K562 (cell line): Measurements from ENCODE around the gene SRP54.

Source experiments
- CBX3 ChIP-seq, 2 experiments: IDR thresholded peaks; 1 replicate in 1 of 2; 2 replicates in 1 of 2; pipeline ENCODE4 v1.6.1; 2012; ENCODE audit warnings: inconsistent platforms in 2 of 2, low read length in 2 of 2, borderline replicate concordance in 1 of 2, control low read depth in 1 of 2
- CHD2 ChIP-seq: IDR thresholded peaks from 2 replicates; pipeline ENCODE4 v1.6.1; 2011; ENCODE audit warnings: low read depth, low read length
- EZH2 ChIP-seq: IDR thresholded peaks from 2 replicates; pipeline ENCODE4 v1.6.1; 2012; ENCODE audit warnings: low read depth, mild to moderate bottlenecking, inconsistent platforms, low read length, borderline replicate concordance
- FOXO4 ChIP-seq: fragments of 450-650 bp; formaldehyde crosslinking; IDR thresholded peaks from 2 replicates; pipeline ENCODE4 v1.4.0; 2020; ENCODE audit warnings: mild to moderate bottlenecking, moderate library complexity
- MEF2A ChIP-seq: IDR thresholded peaks from 2 replicates; pipeline ENCODE4 v1.6.1; 2011; ENCODE audit warnings: low read depth, mild to moderate bottlenecking, low read length, moderate library complexity; ENCODE audit not compliant: control insufficient read depth
- NRF1 ChIP-seq, 2 experiments: fragments of 450-650 bp; IDR thresholded peaks in 1 of 2; conservative IDR thresholded peaks in 1 of 2; 2 replicates each; pipeline ENCODE4 v1.6.1; 2014; ENCODE audit warnings: mild to moderate bottlenecking in 2 of 2
- POLR2A ChIP-seq: fragments of 450-650 bp; conservative IDR thresholded peaks from 2 replicates; pipeline ENCODE4 v1.6.1; 2016
- POLR2AphosphoS2 ChIP-seq: IDR thresholded peaks from 2 replicates; pipeline ENCODE4 v1.6.1; 2012; ENCODE audit warnings: low read length, improper control_type of control experiment
- SIN3A ChIP-seq, 2 experiments: fragments of 150-350 bp in 1 of 2; IDR thresholded peaks; 2 replicates each; pipeline ENCODE4 v1.6.1; 2011 to 2016; ENCODE audit warnings: borderline replicate concordance in 2 of 2, low read depth in 2 of 2, low read length in 2 of 2, mild to moderate bottlenecking in 2 of 2, moderate library complexity in 2 of 2; ENCODE audit not compliant: control insufficient read depth in 1 of 2
- ZBTB7A ChIP-seq: IDR thresholded peaks from 2 replicates; pipeline ENCODE4 v1.6.1; 2011; ENCODE audit warnings: low read depth, mild to moderate bottlenecking, low read length, moderate library complexity, borderline replicate concordance; ENCODE audit not compliant: control insufficient read depth
- ZNF274 ChIP-seq: IDR thresholded peaks from 2 replicates; pipeline ENCODE4 v1.6.1; 2011; ENCODE audit warnings: low read depth, mild to moderate bottlenecking, low read length, moderate library complexity, borderline replicate concordance

DNA sequence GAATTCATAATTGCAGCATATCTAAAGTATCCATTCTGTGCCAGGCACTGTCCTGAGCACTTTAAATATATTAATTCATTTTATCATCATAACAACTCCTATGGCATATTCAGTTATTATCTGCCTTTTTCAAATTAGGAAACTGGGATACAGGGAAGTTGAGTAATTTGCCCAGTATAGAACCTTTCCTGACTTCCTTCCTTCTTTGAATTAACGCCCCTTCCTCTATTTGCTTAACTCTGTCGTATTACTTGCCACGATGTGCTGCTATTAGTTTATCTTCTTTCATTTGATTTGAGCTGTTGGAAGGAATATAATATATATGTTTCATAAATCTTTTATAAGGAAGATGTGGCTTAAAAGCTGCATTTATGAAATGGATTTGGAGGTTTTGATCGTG is 37.9 kb downstream of the SRP54 start:
- TF ChIP-seq CBX3 (IDR thresholded peaks at IDR 0.05; ENCODE audit: borderline replicate concordance in 1 of 2, low read length in 2 of 2) (no peak), CHD2 (no peak), FOXO4 (CRISPR knock-in tag) (no peak), ZNF274 (no peak), MEF2A (no peak), POLR2AphosphoS2 (no peak), ZBTB7A (no peak), NRF1 (conservative IDR thresholded peaks at IDR 0.05 in 1 of 2, IDR thresholded peaks at IDR 0.05 in 1 of 2) (no peak), POLR2A (no peak), EZH2 (no peak), SIN3A (IDR thresholded peaks at IDR 0.05; ENCODE audit: borderline replicate concordance in 2 of 2, control insufficient read depth in 1 of 2, low read depth in 2 of 2, low read length in 2 of 2) (no peak)
